HG02759 (cell line): ENCODE measurements around the gene MKRN3.
"Not testable (repeated sequence)": the region's sequence is repeated elsewhere in the genome, so short reads cannot be mapped to it uniquely, and the experiment has no call there.

ENCODE experiments used
- ATAC-seq: cut with Tn5 transposase; IDR thresholded peaks from one replicate; pipeline ENCODE4 v1.9.1; 2021; ENCODE audit warnings: mild to moderate bottlenecking, moderate library complexity; ENCODE audit not compliant: unreplicated experiment

The MKRN3 gene

GRCh38 chr15:23578521-23579150, 13.2 kb downstream of the MKRN3 start:
- no peak for ATAC-seq

- ATAC-seq, result no peak
Observed at GRCh38 chr15:23588268-23588667, 22.8 kb downstream of the MKRN3 start.

GRCh38 chr15:23589012-23589411, 23.5 kb downstream of the MKRN3 start:
- no peak for ATAC-seq

GRCh38 chr15:23594252-23594770, 28.8 kb downstream of the MKRN3 start:
- no peak for ATAC-seq

GRCh38 chr15:23595368-23595767, 29.9 kb downstream of the MKRN3 start:
- no peak for ATAC-seq

- no peak for ATAC-seq
Observed at GRCh38 chr15:23596736-23597135, 31.3 kb downstream of the MKRN3 start.

- not testable (repeated sequence) for ATAC-seq
Observed at GRCh38 chr15:23597278-23597677, 31.8 kb downstream of the MKRN3 start.

- no peak for ATAC-seq
Observed at GRCh38 chr15:23599053-23599452, 33.6 kb downstream of the MKRN3 start.

GRCh38 chr15:23602124-23602523, 36.6 kb downstream of the MKRN3 start:
- ATAC-seq, result no peak

GRCh38 chr15:23606226-23606625, 40.8 kb downstream of the MKRN3 start:
- ATAC-seq, result no peak

GRCh38 chr15:23616536-23616935, 51.1 kb downstream of the MKRN3 start:
- ATAC-seq, result no peak
